SK-N-MC (cell line): ENCODE measurements around the gene KRT33B.

Experiments
- EZH2 ChIP-seq: fragments of 200-600 bp; sonication (generic); IDR thresholded peaks from one replicate; pipeline ENCODE4 v1.6.1; 2017; ENCODE audit warnings: antibody characterized with exemption
- POLR2AphosphoS5 ChIP-seq: IDR thresholded peaks from 2 replicates; pipeline ENCODE4 v1.6.1; 2012; ENCODE audit warnings: mild to moderate bottlenecking, low read depth, low read length, borderline replicate concordance

DNA sequence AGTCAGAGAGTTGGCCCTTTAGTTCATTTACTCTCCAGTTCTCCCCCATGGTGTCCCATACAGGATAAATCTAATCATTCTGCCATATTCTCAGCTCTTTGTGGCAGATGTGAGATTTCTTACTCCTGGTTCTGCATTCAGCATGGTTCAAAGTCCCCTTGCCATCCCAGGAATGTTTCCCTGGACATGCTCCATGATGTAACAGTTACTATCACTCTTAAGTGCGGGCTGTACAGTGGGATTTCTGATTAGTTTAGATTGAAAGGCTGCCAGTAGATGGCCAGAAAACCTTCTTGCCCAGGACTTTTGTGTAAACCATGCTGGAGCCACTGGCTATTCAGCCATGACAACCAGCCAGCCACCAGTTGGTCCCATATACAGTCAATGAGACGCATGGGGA lies 44.4 kb upstream of the KRT33B start:
- TF ChIP-seq EZH2, result no peak
- no peak for TF ChIP-seq POLR2AphosphoS5
